ENCODE results near the gene CDRT4. TPM values are rescaled to one million over a fixed set of nuclear protein-coding genes. Genes with fewer than 3 reads are reported as not detected.
"Not testable (repeated sequence)": the region's sequence is repeated elsewhere in the genome, so short reads cannot be mapped to it uniquely, and the experiment has no call there.

Gene CDRT4
- total RNA-seq, 1 experiment from 2014 or later = 17.9 TPM

GRCh38 chr17:15442311-15443180 is 24.9 kb downstream of the CDRT4 start:
- intact Hi-C loops (cut with micrococcal nuclease; ENCODE audit: unreplicated experiment) = no loop called here
- H3K36me3 ChIP-seq (ENCODE audit: low read depth) = no peaks in the 10 kb centered on the region
- ChIA-PET POLR2A (ENCODE audit: unreplicated experiment) (no interaction called here), CTCF (no interaction called here)
- TF ChIP-seq CTCF (conservative IDR thresholded peaks at IDR 0.05) = no peak
- no peak for TF ChIP-seq EZH2 (IDR thresholded peaks at IDR 0.05; ENCODE audit: low read depth)
- H3F3A ChIP-seq (ENCODE audit: insufficient read depth, low read depth) = no peaks in the 10 kb centered on the region
- no peaks in the 10 kb centered on the region for H3K27me3 ChIP-seq (ENCODE audit: insufficient read depth, low read depth)
- H3K4me1 ChIP-seq (replicated peaks; ENCODE audit: insufficient read depth) = no peaks in the 10 kb centered on the region
- no peaks in the 10 kb centered on the region for H3K9me2 ChIP-seq (ENCODE audit: insufficient read depth)
- H3K9me3 ChIP-seq (ENCODE audit: insufficient read depth, low read depth) = no peaks in the 10 kb centered on the region
- H3K27ac ChIP-seq = no peak overlapping the region
- H2AFZ ChIP-seq = no peak overlapping the region
- no TSS peak for BruUV-seq (replicated peaks)
- no peak overlapping the region for H3K4me3 ChIP-seq
- no peaks in the 10 kb centered on the region for H3K79me2 ChIP-seq (ENCODE audit: low read depth)
- H4K20me1 ChIP-seq (ENCODE audit: insufficient read depth) = no peaks in the 10 kb centered on the region
- no peak for DNase-seq
- H3K4me2 ChIP-seq = no peak overlapping the region

GRCh38 chr17:15441315-15441714 is 26.1 kb downstream of the CDRT4 start:
- no peaks in the 10 kb centered on the region for H4K20me1 ChIP-seq (ENCODE audit: insufficient read depth)
- H3K27ac ChIP-seq = no peak overlapping the region
- H3K4me2 ChIP-seq = no peak overlapping the region
- no peaks in the 10 kb centered on the region for H3K27me3 ChIP-seq (ENCODE audit: insufficient read depth, low read depth)
- POLR2A ChIA-PET (ENCODE audit: unreplicated experiment) = no interaction called here
- H3F3A ChIP-seq (ENCODE audit: insufficient read depth, low read depth) = no peaks in the 10 kb centered on the region
- H3K79me2 ChIP-seq (ENCODE audit: low read depth) = no peaks in the 10 kb centered on the region
- no peak for DNase-seq
- no peak overlapping the region for H2AFZ ChIP-seq
- CTCF ChIA-PET = no interaction called here
- H3K4me1 ChIP-seq (replicated peaks; ENCODE audit: insufficient read depth) = no peaks in the 10 kb centered on the region
- TF ChIP-seq EZH2 (IDR thresholded peaks at IDR 0.05; ENCODE audit: low read depth) (no peak), CTCF (conservative IDR thresholded peaks at IDR 0.05) (no peak)
- no peaks in the 10 kb centered on the region for H3K9me3 ChIP-seq (ENCODE audit: insufficient read depth, low read depth)
- H3K9me2 ChIP-seq (ENCODE audit: insufficient read depth) = no peaks in the 10 kb centered on the region
- intact Hi-C loops (cut with micrococcal nuclease; ENCODE audit: unreplicated experiment) = no loop called here
- no TSS peak for BruUV-seq (replicated peaks)
- no peaks in the 10 kb centered on the region for H3K36me3 ChIP-seq (ENCODE audit: low read depth)
- no peak overlapping the region for H3K4me3 ChIP-seq

GRCh38 chr17:15440347-15440746 is 27.1 kb downstream of the CDRT4 start:
- Histone ChIP-seq H3K27me3 (ENCODE audit: insufficient read depth, low read depth) (no peaks in the 10 kb centered on the region), H3K36me3 (ENCODE audit: low read depth) (no peaks in the 10 kb centered on the region), H3K27ac (no peak overlapping the region), H3K4me2 (no peak overlapping the region), H3K4me1 (replicated peaks; ENCODE audit: insufficient read depth) (no peaks in the 10 kb centered on the region), H4K20me1 (ENCODE audit: insufficient read depth) (no peaks in the 10 kb centered on the region), H3K9me2 (ENCODE audit: insufficient read depth) (no peaks in the 10 kb centered on the region), H2AFZ (no peak overlapping the region), H3K79me2 (ENCODE audit: low read depth) (no peaks in the 10 kb centered on the region), H3F3A (ENCODE audit: insufficient read depth, low read depth) (no peaks in the 10 kb centered on the region), H3K4me3 (no peak overlapping the region), H3K9me3 (ENCODE audit: insufficient read depth, low read depth) (no peaks in the 10 kb centered on the region)
- CTCF ChIA-PET = no interaction called here
- TF ChIP-seq CTCF (conservative IDR thresholded peaks at IDR 0.05) (no peak), EZH2 (IDR thresholded peaks at IDR 0.05; ENCODE audit: low read depth) (no peak)
- DNase-seq = no peak
- POLR2A ChIA-PET (ENCODE audit: unreplicated experiment) = no interaction called here
- intact Hi-C loops (cut with micrococcal nuclease; ENCODE audit: unreplicated experiment) = no loop called here
- BruUV-seq (replicated peaks) = no TSS peak

GRCh38 chr17:15439205-15439985 is 28.0 kb downstream of the CDRT4 start:
- H3K9me2 ChIP-seq (ENCODE audit: insufficient read depth); H3K27ac ChIP-seq; DNase-seq; POLR2A ChIA-PET (ENCODE audit: unreplicated experiment); H3K4me3 ChIP-seq; H4K20me1 ChIP-seq (ENCODE audit: insufficient read depth); H3K27me3 ChIP-seq (ENCODE audit: insufficient read depth, low read depth); CTCF ChIA-PET; H3K4me2 ChIP-seq; intact Hi-C loops (cut with micrococcal nuclease; ENCODE audit: unreplicated experiment); H3K4me1 ChIP-seq (replicated peaks; ENCODE audit: insufficient read depth); H3K36me3 ChIP-seq (ENCODE audit: low read depth); BruUV-seq (replicated peaks); H3K9me3 ChIP-seq (ENCODE audit: insufficient read depth, low read depth); H3F3A ChIP-seq (ENCODE audit: insufficient read depth, low read depth); H3K79me2 ChIP-seq (ENCODE audit: low read depth); H2AFZ ChIP-seq: not testable (repeated sequence)

Measured in PC-9 (cell line).